Endothelial cell (in vitro differentiated cells): ENCODE data around the gene FCAR. TPM values are rescaled to one million over a fixed set of nuclear protein-coding genes. Genes with fewer than 3 reads are reported as not detected.
"Not testable (repeated sequence)": the region's sequence is repeated elsewhere in the genome, so short reads cannot be mapped to it uniquely, and the experiment has no call there.

ENCODE experiments used
- DNase-seq: peaks from one replicate; pipeline ENCODE4 v3.0.0; 2021; ENCODE audit warnings: low spot score
- H3K27ac Mint-ChIP-seq: one replicate; pipeline ENCODE4 v1.8.0; 2021; ENCODE audit warnings: mixed read lengths, inconsistent platforms; ENCODE audit not compliant: unreplicated experiment
- H3K27me3 Mint-ChIP-seq: one replicate; pipeline ENCODE4 v1.8.0; 2021; ENCODE audit warnings: mild to moderate bottlenecking, moderate library complexity, mixed read lengths, inconsistent platforms; ENCODE audit not compliant: unreplicated experiment
- H3K36me3 Mint-ChIP-seq: one replicate; pipeline ENCODE4 v1.8.0; 2021; ENCODE audit warnings: mild to moderate bottlenecking, low read depth, mixed read lengths, inconsistent platforms; ENCODE audit not compliant: unreplicated experiment
- H3K4me1 Mint-ChIP-seq: one replicate; pipeline ENCODE4 v1.8.0; 2021; ENCODE audit warnings: mild to moderate bottlenecking, mixed read lengths, inconsistent platforms; ENCODE audit not compliant: unreplicated experiment
- H3K4me3 Mint-ChIP-seq: one replicate; pipeline ENCODE4 v1.8.0; 2021; ENCODE audit warnings: mild to moderate bottlenecking, mixed read lengths, inconsistent platforms; ENCODE audit not compliant: unreplicated experiment
- H3K9me3 Mint-ChIP-seq: one replicate; pipeline ENCODE4 v1.8.0; 2021; ENCODE audit warnings: mixed read lengths, inconsistent platforms; ENCODE audit not compliant: unreplicated experiment
- total RNA-seq: library from RNA; stranded (reverse); fragmentation: NEBNext Ultra II Directional; extraction: Animal tissue kit (Norgen Biotek cat#: 25700); gene quantifications from one replicate; pipeline ENCODE4 v1.2.1, GENCODE V29; 2021; ENCODE audit not compliant: unreplicated experiment
- TF ChIP-seq, protein P1 (sequence below): fragments of 200-600 bp; sonication (generic); IDR thresholded peaks from one replicate; pipeline ENCODE4 v1.5.0; 2021; ENCODE audit warnings: antibody characterized with exemption; ENCODE audit not compliant: unreplicated experiment

Gene FCAR
- total RNA-seq, 1 donor from 2014 or later: not detected

DNA sequence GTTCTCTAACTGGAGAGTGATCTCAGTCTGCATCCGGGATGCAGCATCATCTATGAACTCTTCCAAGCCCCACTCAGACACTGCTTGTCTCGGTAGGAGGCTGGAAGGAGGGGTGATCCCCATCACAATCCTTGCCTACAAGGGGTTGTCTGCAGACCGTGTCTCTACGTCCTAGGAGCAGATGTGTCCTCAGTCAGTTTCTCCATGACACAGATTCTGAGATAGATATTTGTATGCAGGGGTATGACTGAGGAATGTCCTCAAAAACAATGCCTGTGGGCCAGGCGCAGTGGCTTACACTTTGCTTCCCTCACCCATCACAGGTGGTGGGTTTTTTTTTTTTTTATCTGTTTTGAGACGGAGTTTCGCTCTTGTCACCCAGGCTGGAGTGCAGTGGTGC is 32.8 kb downstream of the FCAR start:
- TF ChIP-seq, protein P1, sequence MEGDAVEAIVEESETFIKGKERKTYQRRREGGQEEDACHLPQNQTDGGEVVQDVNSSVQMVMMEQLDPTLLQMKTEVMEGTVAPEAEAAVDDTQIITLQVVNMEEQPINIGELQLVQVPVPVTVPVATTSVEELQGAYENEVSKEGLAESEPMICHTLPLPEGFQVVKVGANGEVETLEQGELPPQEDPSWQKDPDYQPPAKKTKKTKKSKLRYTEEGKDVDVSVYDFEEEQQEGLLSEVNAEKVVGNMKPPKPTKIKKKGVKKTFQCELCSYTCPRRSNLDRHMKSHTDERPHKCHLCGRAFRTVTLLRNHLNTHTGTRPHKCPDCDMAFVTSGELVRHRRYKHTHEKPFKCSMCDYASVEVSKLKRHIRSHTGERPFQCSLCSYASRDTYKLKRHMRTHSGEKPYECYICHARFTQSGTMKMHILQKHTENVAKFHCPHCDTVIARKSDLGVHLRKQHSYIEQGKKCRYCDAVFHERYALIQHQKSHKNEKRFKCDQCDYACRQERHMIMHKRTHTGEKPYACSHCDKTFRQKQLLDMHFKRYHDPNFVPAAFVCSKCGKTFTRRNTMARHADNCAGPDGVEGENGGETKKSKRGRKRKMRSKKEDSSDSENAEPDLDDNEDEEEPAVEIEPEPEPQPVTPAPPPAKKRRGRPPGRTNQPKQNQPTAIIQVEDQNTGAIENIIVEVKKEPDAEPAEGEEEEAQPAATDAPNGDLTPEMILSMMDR: no peak
- no peaks in the 10 kb centered on the region for H3K9me3 Mint-ChIP-seq
- no peaks in the 10 kb centered on the region for H3K27me3 Mint-ChIP-seq
- H3K36me3 Mint-ChIP-seq: no peaks in the 10 kb centered on the region
- H3K27ac Mint-ChIP-seq: no peak overlapping the region
- no peaks in the 10 kb centered on the region for H3K4me1 Mint-ChIP-seq
- DNase-seq: no peak
- no peak overlapping the region for H3K4me3 Mint-ChIP-seq

DNA sequence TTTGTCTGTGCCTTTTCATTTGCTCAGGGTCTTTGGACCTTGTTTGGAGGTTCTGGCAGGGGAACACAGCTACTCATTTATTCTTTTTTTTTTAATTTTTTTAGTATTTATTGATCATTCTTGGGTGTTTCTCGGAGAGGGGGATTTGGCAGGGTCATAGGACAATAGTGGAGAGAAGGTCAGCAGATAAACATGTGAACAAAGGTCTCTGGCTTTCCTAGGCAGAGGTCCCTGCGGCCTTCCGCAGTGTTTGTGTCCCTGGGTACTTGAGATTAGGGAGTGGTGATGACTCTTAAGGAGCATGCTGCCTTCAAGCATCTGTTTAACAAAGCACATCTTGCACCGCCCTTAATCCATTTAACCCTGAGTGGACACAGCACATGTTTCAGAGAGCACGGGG is 33.9 kb downstream of the FCAR start:
- not testable (repeated sequence) for DNase-seq, H3K27ac Mint-ChIP-seq, H3K4me1 Mint-ChIP-seq, H3K27me3 Mint-ChIP-seq, H3K9me3 Mint-ChIP-seq, H3K36me3 Mint-ChIP-seq, H3K4me3 Mint-ChIP-seq

DNA sequence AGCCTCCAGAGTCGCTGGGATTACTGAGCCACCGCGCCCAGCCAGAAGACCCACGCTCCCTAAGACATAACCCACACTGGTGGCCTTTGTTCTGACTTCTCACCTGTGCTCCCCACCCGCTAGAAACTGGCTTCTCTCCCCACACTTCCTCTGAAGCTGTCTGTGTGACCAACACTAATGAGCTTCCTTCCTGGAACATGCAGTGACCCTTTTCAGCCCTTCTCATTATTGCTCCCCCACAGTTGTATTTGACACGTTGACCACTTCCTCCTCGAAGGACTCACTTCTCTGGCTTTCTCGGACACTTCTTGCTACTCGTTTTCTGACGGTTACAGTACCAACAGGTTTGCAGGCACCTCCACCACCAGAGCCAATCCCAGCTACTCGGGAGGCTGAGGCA is 42.8 kb downstream of the FCAR start:
- TF ChIP-seq, protein P1: no peak
- H3K27me3 Mint-ChIP-seq: no peaks in the 10 kb centered on the region
- H3K36me3 Mint-ChIP-seq: no peaks in the 10 kb centered on the region
- H3K27ac Mint-ChIP-seq: no peak overlapping the region
- peaks cover 5% of the 10 kb centered on the region for H3K4me1 Mint-ChIP-seq
- DNase-seq: no peak
- no peaks in the 10 kb centered on the region for H3K9me3 Mint-ChIP-seq
- H3K4me3 Mint-ChIP-seq: no peak overlapping the region

GRCh38 chr19:54918499-54918898 is 44.5 kb downstream of the FCAR start:
- TF ChIP-seq, protein P1: no peak
- no peak for DNase-seq
- Mint-ChIP-seq H3K4me1 (peaks cover 5% of the 10 kb centered on the region), H3K27me3 (peaks cover 4% of the 10 kb centered on the region), H3K9me3 (no peaks in the 10 kb centered on the region), H3K4me3 (no peak overlapping the region), H3K27ac (no peak overlapping the region), H3K36me3 (no peaks in the 10 kb centered on the region)

DNA sequence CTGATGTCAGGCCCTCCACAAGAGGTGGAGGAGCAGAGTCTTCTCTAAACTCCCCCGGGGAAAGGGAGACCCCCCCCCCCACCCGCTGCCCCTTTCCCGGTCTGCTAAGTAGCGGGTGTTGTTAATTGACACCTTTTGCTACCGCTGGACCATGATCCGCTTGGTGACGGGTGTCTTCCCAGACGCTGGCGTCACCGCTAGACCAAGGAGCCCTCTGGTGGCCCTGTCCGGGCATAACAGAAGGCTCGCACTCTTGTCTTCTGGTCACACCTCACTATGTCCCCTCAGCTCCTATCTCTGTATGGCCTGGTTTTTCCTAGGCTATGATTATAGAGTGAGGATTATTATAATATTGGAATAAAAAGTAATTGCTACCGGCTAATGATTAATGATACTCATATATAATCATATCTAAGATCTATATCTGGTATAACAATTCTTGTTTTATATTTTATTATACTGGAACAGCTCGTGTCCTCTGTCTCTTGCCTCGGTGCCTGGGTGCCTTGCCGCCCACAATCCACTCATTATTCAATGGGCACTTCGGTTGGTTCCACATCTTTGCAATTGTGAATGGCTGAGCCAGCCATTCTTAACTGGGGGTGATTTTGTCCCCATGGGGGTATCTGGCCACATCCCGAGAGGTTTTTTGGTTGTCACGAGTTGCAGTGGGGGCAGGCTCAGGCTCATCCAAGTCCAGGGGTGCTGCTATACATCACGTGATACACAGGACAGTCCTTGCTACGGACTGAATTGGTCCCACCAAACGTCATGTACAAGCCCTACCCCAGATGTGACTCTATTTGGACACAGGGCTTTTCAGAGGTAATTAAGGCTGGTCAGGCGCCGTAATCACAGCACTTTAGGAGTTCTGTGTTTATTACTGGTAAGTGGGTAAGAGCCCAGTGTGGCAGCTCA is 45.9 kb downstream of the FCAR start:
- not testable (repeated sequence) for H3K4me3 Mint-ChIP-seq, H3K27ac Mint-ChIP-seq, H3K9me3 Mint-ChIP-seq, H3K36me3 Mint-ChIP-seq, H3K4me1 Mint-ChIP-seq, H3K27me3 Mint-ChIP-seq
- DNase-seq: peak; percentile 15

DNA sequence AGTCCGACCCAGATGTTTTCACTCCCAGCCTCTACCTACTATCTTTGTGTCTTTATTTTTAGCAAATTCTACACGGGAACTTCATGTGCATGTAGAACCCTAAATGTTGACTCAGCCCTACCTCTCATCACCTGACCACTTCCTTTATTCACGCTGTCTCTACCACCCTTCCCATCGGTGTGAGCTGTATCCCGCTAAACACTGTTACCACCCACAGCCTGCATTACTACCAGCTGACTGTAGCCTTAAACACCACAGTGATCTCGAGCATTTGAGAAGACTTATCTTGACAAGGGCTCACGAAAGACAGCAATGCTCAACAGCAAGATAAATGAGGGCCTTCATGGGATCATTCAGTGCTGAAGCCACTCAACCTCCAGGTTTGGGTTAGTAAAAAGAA is 47.0 kb downstream of the FCAR start:
- no peak for DNase-seq
- TF ChIP-seq, protein P1: no peak
- Mint-ChIP-seq H3K36me3 (no peaks in the 10 kb centered on the region), H3K27ac (no peak overlapping the region), H3K4me3 (no peak overlapping the region), H3K27me3 (peaks cover 5% of the 10 kb centered on the region), H3K9me3 (no peaks in the 10 kb centered on the region), H3K4me1 (peaks cover 5% of the 10 kb centered on the region)
